PC-3 (cell line): Measurements from ENCODE around the gene HYOU1. TPM values are rescaled to one million over a fixed set of nuclear protein-coding genes. Genes with fewer than 3 reads are reported as not detected.

ENCODE experiments used
- ATAC-seq: fragments of 200-7000 bp; cut with Tn5 transposase; 2 replicates; pipeline ENCODE4 v1.9.1; 2020; ENCODE audit warnings: mild to moderate bottlenecking, moderate library complexity
- BruUV-seq: library from RNA; stranded (reverse); fragments of 400-500 nt; replicated peaks from 2 replicates; lab custom pipeline; 2021; lab: Mats Ljungman, UMichigan
- CTCF ChIA-PET: fragments of 300-600 bp; sonication (Branson Sonifier 250); formaldehyde crosslinking; loops from one replicate; lab custom pipeline; 2022; ENCODE audit warnings: antibody characterized with exemption; lab: Charles Lee
- POLR2A ChIA-PET: fragments of 300-600 bp; sonication (Branson Sonifier 250); formaldehyde crosslinking; loops from one replicate; lab custom pipeline; 2022; ENCODE audit warnings: antibody characterized with exemption; ENCODE audit not compliant: unreplicated experiment; lab: Charles Lee
- DNase-seq: peaks from one replicate; pipeline ENCODE4 v3.0.0-alpha.2; 2015
- H2AFZ ChIP-seq: fragments of 300-600 bp; sonication (generic); 2 replicates; pipeline ENCODE4 v1.6.0; 2016; ENCODE audit warnings: antibody characterized with exemption, low read length
- H3F3A ChIP-seq: fragments of 300-600 bp; sonication (generic); one replicate; pipeline ENCODE4 v1.6.0; 2017; ENCODE audit warnings: antibody characterized with exemption, low read length, control low read depth, mild to moderate bottlenecking; ENCODE audit not compliant: unreplicated experiment
- H3K27ac ChIP-seq: fragments of 300-600 bp; sonication (generic); 2 replicates; pipeline ENCODE4 v1.5.1; 2016; ENCODE audit warnings: mild to moderate bottlenecking, low read length
- H3K27me3 ChIP-seq: fragments of 300-600 bp; sonication (generic); 2 replicates; pipeline ENCODE4 v1.6.1; 2016; ENCODE audit warnings: low read length, mixed read lengths
- H3K36me3 ChIP-seq: fragments of 300-600 bp; sonication (generic); 2 replicates; pipeline ENCODE4 v1.6.1; 2016; ENCODE audit warnings: low read depth, mixed run types, low read length, mixed read lengths
- H3K4me1 ChIP-seq: fragments of 300-600 bp; sonication (generic); 2 replicates; pipeline ENCODE4 v1.5.1; 2016; ENCODE audit warnings: low read length; ENCODE audit not compliant: insufficient read depth
- H3K4me2 ChIP-seq: fragments of 300-600 bp; sonication (generic); 2 replicates; pipeline ENCODE4 v1.6.0; 2016; ENCODE audit warnings: low read length
- H3K4me3 ChIP-seq: fragments of 300-600 bp; sonication (generic); 2 replicates; pipeline ENCODE4 v1.5.1; 2016; ENCODE audit warnings: mild to moderate bottlenecking, low read length, mixed read lengths
- H3K79me2 ChIP-seq: fragments of 300-600 bp; sonication (generic); 2 replicates; pipeline ENCODE4 v1.6.1; 2017; ENCODE audit warnings: low read length, mixed read lengths
- H3K9ac ChIP-seq: fragments of 300-600 bp; sonication (generic); 2 replicates; pipeline ENCODE4 v1.6.0; 2016; ENCODE audit warnings: mild to moderate bottlenecking, low read length
- H3K9me2 ChIP-seq: fragments of 300-600 bp; sonication (generic); replicated peaks from 2 replicates; pipeline ENCODE4 v1.6.1; 2016; ENCODE audit warnings: mixed run types, low read length, mixed read lengths
- H3K9me3 ChIP-seq: fragments of 300-600 bp; sonication (generic); 2 replicates; pipeline ENCODE4 v1.6.1; 2016; ENCODE audit warnings: low read length, mixed read lengths
- H4K20me1 ChIP-seq: fragments of 300-600 bp; sonication (generic); 2 replicates; pipeline ENCODE4 v1.6.1; 2016; ENCODE audit warnings: low read length, mixed read lengths
- EZH2 ChIP-seq: fragments of 300-600 bp; sonication (generic); IDR thresholded peaks from one replicate; pipeline ENCODE4 v1.6.1; 2017; ENCODE audit warnings: antibody characterized with exemption, mild to moderate bottlenecking, low read length; ENCODE audit not compliant: unreplicated experiment
- EZH2phosphoT487 ChIP-seq: fragments of 300-600 bp; sonication (generic); IDR thresholded peaks from 2 replicates; pipeline ENCODE4 v1.6.1; 2018; ENCODE audit warnings: mild to moderate bottlenecking, antibody characterized with exemption, low read length, borderline replicate concordance
- intact Hi-C: fragments of 100-400 bp; cut with micrococcal nuclease; formaldehyde crosslinking; loops from 2 replicates; pipeline ENCODE4 v1.9.0; 2023
- total RNA-seq: library from RNA; depleted of rRNA; stranded (reverse); fragments of >200 nt; gene quantifications from 2 replicates; pipeline ENCODE4 v1.2.3, GENCODE V29; 2014
- TF ChIP-seq, protein P1 (sequence below): fragments of 300-600 bp; sonication (generic); conservative IDR thresholded peaks from 2 replicates; pipeline ENCODE4 v1.5.1; 2017; ENCODE audit warnings: antibody characterized with exemption, low read depth, mild to moderate bottlenecking, low read length

Gene HYOU1
- total RNA-seq, 1 experiment from 2014 or later, result 168 TPM

DNA sequence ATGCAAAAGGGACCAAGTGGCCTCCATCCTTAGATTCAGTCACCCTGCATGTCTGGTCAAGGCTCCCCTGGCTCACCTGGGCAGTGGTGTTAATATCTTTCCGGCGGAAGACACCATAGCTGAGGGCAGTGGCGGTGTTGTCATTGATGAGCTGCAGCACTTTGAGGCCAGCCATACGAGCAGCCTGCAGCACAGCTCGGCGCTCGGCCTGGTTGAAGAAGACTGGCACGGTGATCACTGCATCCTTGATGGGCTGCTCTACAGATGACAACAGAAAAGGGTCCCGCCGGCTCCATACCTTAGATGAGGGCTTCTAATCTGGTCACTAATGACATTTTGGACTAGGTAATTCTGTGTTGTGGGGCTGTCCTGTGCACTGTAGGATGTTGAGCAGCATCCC is 2.6 kb downstream of the HYOU1 start:
- Histone ChIP-seq H3K79me2 (peaks cover 32% of the 10 kb centered on the region), H3K27ac (no peak overlapping the region), H3K27me3 (no peaks in the 10 kb centered on the region), H3K4me3 (no peak overlapping the region), H3F3A (no peaks in the 10 kb centered on the region), H3K9me2 (no peaks in the 10 kb centered on the region), H3K4me2 (no peak overlapping the region), H3K4me1 (peaks cover 15% of the 10 kb centered on the region), H4K20me1 (0 out of 2 replicates have a peak, but pooled peaks cover 10% of the 10 kb centered on the region), H3K9ac (no peak overlapping the region), H3K36me3 (peaks cover 51% of the 10 kb centered on the region), H3K9me3 (no peaks in the 10 kb centered on the region), H2AFZ (no peak overlapping the region)
- BruUV-seq, result no TSS peak
- ChIA-PET CTCF (no interaction called here), POLR2A (no interaction called here)
- intact Hi-C loops, result no loop called here
- no peak for TF ChIP-seq EZH2phosphoT487
- no peak for TF ChIP-seq EZH2
- TF ChIP-seq, protein P1, sequence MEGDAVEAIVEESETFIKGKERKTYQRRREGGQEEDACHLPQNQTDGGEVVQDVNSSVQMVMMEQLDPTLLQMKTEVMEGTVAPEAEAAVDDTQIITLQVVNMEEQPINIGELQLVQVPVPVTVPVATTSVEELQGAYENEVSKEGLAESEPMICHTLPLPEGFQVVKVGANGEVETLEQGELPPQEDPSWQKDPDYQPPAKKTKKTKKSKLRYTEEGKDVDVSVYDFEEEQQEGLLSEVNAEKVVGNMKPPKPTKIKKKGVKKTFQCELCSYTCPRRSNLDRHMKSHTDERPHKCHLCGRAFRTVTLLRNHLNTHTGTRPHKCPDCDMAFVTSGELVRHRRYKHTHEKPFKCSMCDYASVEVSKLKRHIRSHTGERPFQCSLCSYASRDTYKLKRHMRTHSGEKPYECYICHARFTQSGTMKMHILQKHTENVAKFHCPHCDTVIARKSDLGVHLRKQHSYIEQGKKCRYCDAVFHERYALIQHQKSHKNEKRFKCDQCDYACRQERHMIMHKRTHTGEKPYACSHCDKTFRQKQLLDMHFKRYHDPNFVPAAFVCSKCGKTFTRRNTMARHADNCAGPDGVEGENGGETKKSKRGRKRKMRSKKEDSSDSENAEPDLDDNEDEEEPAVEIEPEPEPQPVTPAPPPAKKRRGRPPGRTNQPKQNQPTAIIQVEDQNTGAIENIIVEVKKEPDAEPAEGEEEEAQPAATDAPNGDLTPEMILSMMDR, result no peak
- ATAC-seq, result no peak
- no peak for DNase-seq

DNA sequence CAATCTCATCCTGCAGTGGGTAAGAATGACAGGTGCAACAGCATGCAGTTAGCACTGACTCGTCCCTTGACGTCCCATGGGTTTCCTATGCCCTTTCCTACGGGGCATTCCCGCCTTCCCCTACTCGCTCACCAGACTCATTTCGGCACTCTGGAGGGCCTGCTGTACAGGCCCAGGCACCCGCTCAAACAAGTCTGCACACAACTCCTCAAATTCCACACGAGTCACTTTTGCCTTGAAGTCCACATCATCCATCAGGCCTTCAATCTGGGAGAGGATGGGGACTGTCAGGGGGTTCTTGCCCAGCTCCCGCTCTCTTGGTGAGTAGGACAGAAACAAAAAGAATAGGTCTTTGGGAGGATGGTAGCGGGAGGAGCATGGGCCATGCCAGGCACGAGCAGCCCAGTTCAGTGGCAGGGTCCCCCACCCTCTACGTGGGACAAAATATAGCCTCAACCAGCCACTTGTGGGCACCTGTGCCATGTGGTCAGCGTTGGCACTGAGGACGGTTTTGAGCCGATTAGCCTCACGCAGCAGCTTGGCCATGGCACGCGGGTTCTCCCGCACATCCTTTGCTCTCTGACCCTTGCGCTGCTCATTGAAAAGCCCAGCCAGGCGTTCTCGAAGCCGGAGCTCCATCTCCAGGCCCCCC is 4.7 kb downstream of the HYOU1 start:
- intact Hi-C loops, result no loop called here
- ChIA-PET POLR2A (no interaction called here), CTCF (no interaction called here)
- Histone ChIP-seq H3K4me1 (peaks cover 8% of the 10 kb centered on the region), H3K9me3 (no peaks in the 10 kb centered on the region), H4K20me1 (0 out of 2 replicates have a peak, but pooled peaks cover 10% of the 10 kb centered on the region), H3K27ac (no peak overlapping the region), H2AFZ (no peak overlapping the region), H3K9ac (no peak overlapping the region), H3K4me2 (no peak overlapping the region), H3F3A (no peaks in the 10 kb centered on the region), H3K36me3 (peaks cover 72% of the 10 kb centered on the region), H3K27me3 (no peaks in the 10 kb centered on the region), H3K9me2 (no peaks in the 10 kb centered on the region), H3K4me3 (no peak overlapping the region), H3K79me2 (peaks cover 32% of the 10 kb centered on the region)
- BruUV-seq, result no TSS peak
- no peak for TF ChIP-seq EZH2phosphoT487
- TF ChIP-seq EZH2, result no peak
- no peak for ATAC-seq
- no peak for DNase-seq

DNA sequence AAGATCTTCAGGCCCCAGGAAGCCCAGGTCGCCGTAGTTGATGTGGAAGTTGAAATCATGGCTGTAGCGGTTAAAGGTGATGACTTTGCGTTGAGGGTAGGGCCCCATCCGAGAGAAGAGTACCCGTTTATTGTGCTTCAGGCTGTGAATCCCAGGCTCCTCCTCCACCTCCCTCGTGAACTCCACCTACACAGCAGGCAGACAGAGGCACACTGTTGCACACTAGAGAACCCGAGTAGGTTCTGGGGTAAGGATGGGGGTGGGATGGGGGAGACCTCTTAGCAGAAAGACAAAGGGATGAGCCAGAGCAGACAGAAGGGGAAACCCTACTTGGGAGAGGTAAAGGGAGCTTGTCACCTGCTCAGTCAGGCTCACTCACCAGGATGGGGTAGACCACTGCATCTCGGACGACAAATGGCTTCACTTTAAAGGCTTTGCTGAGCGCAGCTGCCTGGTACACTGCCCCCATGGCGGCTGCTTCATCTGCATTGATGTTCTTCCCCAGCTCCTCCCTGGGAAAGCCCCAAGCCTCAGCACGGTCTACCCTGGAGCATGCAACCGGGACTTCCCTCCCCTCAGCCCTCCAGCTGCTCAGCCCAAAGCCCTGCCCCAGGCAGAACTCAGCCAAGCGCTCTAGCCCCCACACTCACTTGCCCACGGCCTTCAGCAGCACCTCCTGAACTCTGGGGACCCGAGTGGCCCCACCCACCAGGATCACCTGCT is 5.4 kb downstream of the HYOU1 start:
- 0 out of 2 replicates have a peak, but pooled peaks cover 10% of the 10 kb centered on the region for H4K20me1 ChIP-seq
- H3K9me2 ChIP-seq, result no peaks in the 10 kb centered on the region
- ATAC-seq, result no peak
- CTCF ChIA-PET, result no interaction called here
- peaks cover 8% of the 10 kb centered on the region for H3K4me1 ChIP-seq
- DNase-seq, result no peak
- H3K4me3 ChIP-seq, result no peak overlapping the region
- H3K4me2 ChIP-seq, result no peak overlapping the region
- BruUV-seq, result TSS peak; percentile 2
- no peaks in the 10 kb centered on the region for H3K27me3 ChIP-seq
- TF ChIP-seq, protein P1, result no peak
- TF ChIP-seq EZH2phosphoT487 (no peak), EZH2 (no peak)
- peaks cover 29% of the 10 kb centered on the region for H3K79me2 ChIP-seq
- intact Hi-C loops, result no loop called here
- H3K9me3 ChIP-seq, result no peaks in the 10 kb centered on the region
- peaks cover 77% of the 10 kb centered on the region for H3K36me3 ChIP-seq
- H3F3A ChIP-seq, result no peaks in the 10 kb centered on the region
- POLR2A ChIA-PET, result no interaction called here
- H3K9ac ChIP-seq, result no peak overlapping the region
- H2AFZ ChIP-seq, result no peak overlapping the region
- no peak overlapping the region for H3K27ac ChIP-seq
